HCT116 (cell line): ENCODE measurements around the gene IL17RE. TPM values are rescaled to one million over a fixed set of nuclear protein-coding genes. Genes with fewer than 3 reads are reported as not detected.

Source experiments
- ATAC-seq: fragments of 200-7000 bp; cut with Tn5 transposase; 2 replicates; pipeline ENCODE4 v1.9.1; 2020; ENCODE audit warnings: mild to moderate bottlenecking, moderate library complexity
- BruUV-seq: library from RNA; stranded (reverse); fragments of 400-500 nt; replicated peaks from 2 replicates; lab custom pipeline; 2021; lab: Mats Ljungman, UMichigan
- CTCF ChIA-PET: fragments of 300-600 bp; sonication (Branson Sonifier 250); formaldehyde crosslinking; loops from one replicate; lab custom pipeline; 2021; ENCODE audit warnings: antibody characterized with exemption; lab: Charles Lee
- POLR2A ChIA-PET: fragments of 300-600, 350-600 bp; sonication (Branson Sonifier 250); formaldehyde crosslinking; loops from one replicate; lab custom pipeline; 2021; ENCODE audit warnings: antibody characterized with exemption; lab: Charles Lee
- RAD21 ChIA-PET, 2 experiments: fragments of 300-600 bp; sonication (Branson Sonifier 250); formaldehyde crosslinking; loops; one replicate each; lab custom pipeline; 2023; ENCODE audit warnings: low total read pairs in 2 of 2; ENCODE audit not compliant: uncharacterized antibody in 2 of 2, unreplicated experiment in 2 of 2, low non-redundant PET in 1 of 2; lab: Charles Lee
- DNase-seq: peaks from one replicate; pipeline ENCODE4 v3.0.0-alpha.2; 2010; ENCODE audit warnings: low read depth, low spot score
- H2AFZ ChIP-seq: fragments of 200-600 bp; shearing (Covaris generic), sonication (generic); 2 replicates; pipeline ENCODE4 v1.6.1; 2017; ENCODE audit warnings: low read depth, mixed run types, mixed read lengths, antibody characterized with exemption, low read length; ENCODE audit not compliant: poor library complexity, severe bottlenecking
- H3K27ac ChIP-seq: 2 replicates; pipeline ENCODE4 v1.5.1; 2012; ENCODE audit warnings: low read depth, low read length
- H3K27me3 ChIP-seq: fragments of 200-600 bp; sonication (generic); 2 replicates; pipeline ENCODE4 v1.6.1; 2016; ENCODE audit warnings: mixed run types, low read length, mixed read lengths; ENCODE audit not compliant: insufficient read depth
- H3K36me3 ChIP-seq, 2 experiments: fragments of 200-500 bp in 1 of 2; fragments of 200-600 bp in 1 of 2; sonication (Bioruptor generic) in 1 of 2; sonication (generic) in 1 of 2; 2 replicates each; pipeline versions ENCODE4 v1.5.1 to v1.6.1; 2014 to 2016; ENCODE audit warnings: low read length in 2 of 2, inconsistent platforms in 1 of 2, mixed read lengths in 1 of 2, mixed run types in 1 of 2; ENCODE audit not compliant: insufficient read depth in 2 of 2, control insufficient read depth in 1 of 2
- H3K4me1 ChIP-seq, 2 experiments: fragments of 200-600 bp in 1 of 2; sonication (generic) in 1 of 2; 2 replicates each; pipeline versions ENCODE4 v1.5.1 to v1.6.1; 2012 to 2017; ENCODE audit warnings: low read length in 2 of 2, inconsistent platforms in 1 of 2, mild to moderate bottlenecking in 1 of 2, mixed read lengths in 1 of 2, mixed run types in 1 of 2, moderate library complexity in 1 of 2; ENCODE audit not compliant: insufficient read depth in 2 of 2, control insufficient read depth in 1 of 2
- H3K4me2 ChIP-seq: fragments of 200-600 bp; sonication (generic); 2 replicates; pipeline ENCODE4 v1.6.1; 2017; ENCODE audit warnings: mixed run types, low read length, mixed read lengths
- H3K4me3 ChIP-seq, 2 experiments: fragments of 200-600 bp in 1 of 2; sonication (generic) in 1 of 2; replicated peaks in 1 of 2; 2 replicates each; pipeline ENCODE4 v1.5.1; 2011 to 2016; ENCODE audit warnings: low read length in 2 of 2, control low read depth in 1 of 2, low read depth in 1 of 2, mild to moderate bottlenecking in 1 of 2, mixed read lengths in 1 of 2, mixed run types in 1 of 2
- H3K79me2 ChIP-seq: fragments of 200-600 bp; sonication (generic); 2 replicates; pipeline ENCODE4 v1.6.1; 2017; ENCODE audit warnings: mild to moderate bottlenecking, mixed run types, low read length, moderate library complexity, mixed read lengths; ENCODE audit not compliant: insufficient read depth
- H3K9ac ChIP-seq: fragments of 200-600 bp; sonication (generic); 2 replicates; pipeline ENCODE4 v1.6.1; 2016; ENCODE audit warnings: low read length, mixed read lengths
- H3K9me2 ChIP-seq: fragments of 200-600 bp; sonication (generic), shearing (Covaris generic); 2 replicates; pipeline ENCODE4 v1.6.1; 2017; ENCODE audit warnings: mixed run types, mild to moderate bottlenecking, moderate library complexity; ENCODE audit not compliant: insufficient read depth
- H3K9me3 ChIP-seq, 2 experiments: fragments of 200-500 bp in 1 of 2; fragments of 200-600 bp in 1 of 2; sonication (Bioruptor generic) in 1 of 2; sonication (generic) in 1 of 2; 2 replicates each; pipeline ENCODE4 v1.6.1; 2014 to 2017; ENCODE audit warnings: low read length in 2 of 2, mixed read lengths in 2 of 2, inconsistent platforms in 1 of 2, low read depth in 1 of 2, mild to moderate bottlenecking in 1 of 2, mixed run types in 1 of 2, moderate library complexity in 1 of 2; ENCODE audit not compliant: control insufficient read depth in 1 of 2, insufficient read depth in 1 of 2
- H4K20me1 ChIP-seq: fragments of 200-600 bp; sonication (generic), shearing (Covaris generic); 2 replicates; pipeline ENCODE4 v1.6.1; 2017; ENCODE audit warnings: mixed run types, mild to moderate bottlenecking, moderate library complexity; ENCODE audit not compliant: insufficient read depth
- CBX3 ChIP-seq: IDR thresholded peaks from 2 replicates; pipeline ENCODE4 v1.6.1; 2012; ENCODE audit warnings: low read depth
- EZH2 ChIP-seq: fragments of 200-600 bp; sonication (generic); IDR thresholded peaks from 2 replicates; pipeline ENCODE4 v1.6.1; 2017; ENCODE audit warnings: antibody characterized with exemption, mixed run types
- EZH2phosphoT487 ChIP-seq: fragments of 200-600 bp; IDR thresholded peaks from 2 replicates; pipeline ENCODE4 v1.6.1; 2018; ENCODE audit warnings: antibody characterized with exemption, borderline replicate concordance
- FOSL1 ChIP-seq: IDR thresholded peaks from 2 replicates; pipeline ENCODE4 v1.6.1; 2012; ENCODE audit warnings: low read depth
- JUND ChIP-seq: IDR thresholded peaks from 2 replicates; pipeline ENCODE4 v1.6.1; 2012
- POLR2A ChIP-seq: IDR thresholded peaks from 2 replicates; pipeline ENCODE4 v1.7.0; 2011; ENCODE audit warnings: borderline replicate concordance; ENCODE audit not compliant: insufficient read depth, insufficient read length; ENCODE audit errors: extremely low read depth
- RAD21 ChIP-seq: IDR thresholded peaks from 2 replicates; pipeline ENCODE4 v1.6.1; 2012; ENCODE audit warnings: low read depth, mild to moderate bottlenecking
- SIN3A ChIP-seq: IDR thresholded peaks from 2 replicates; pipeline ENCODE4 v1.6.1; 2012; ENCODE audit warnings: low read depth
- intact Hi-C: fragments of 100-400 bp; cut with micrococcal nuclease; formaldehyde crosslinking; loops from 2 replicates; pipeline ENCODE4 v1.10.0; 2022
- total RNA-seq: library from RNA; stranded (reverse); gene quantifications from one replicate; pipeline ENCODE4 v1.2.1, GENCODE V29; 2021; ENCODE audit not compliant: unreplicated experiment
- TF ChIP-seq, protein P1 (sequence below): IDR thresholded peaks from 2 replicates; pipeline ENCODE4 v1.6.1; 2012; ENCODE audit warnings: low read depth
- TF ChIP-seq, protein P2 (sequence below): IDR thresholded peaks from 2 replicates; pipeline ENCODE4 v1.6.1; 2012

IL17RE gene
- total RNA-seq, 1 experiment from 2014 or later, result 14.3 TPM

DNA sequence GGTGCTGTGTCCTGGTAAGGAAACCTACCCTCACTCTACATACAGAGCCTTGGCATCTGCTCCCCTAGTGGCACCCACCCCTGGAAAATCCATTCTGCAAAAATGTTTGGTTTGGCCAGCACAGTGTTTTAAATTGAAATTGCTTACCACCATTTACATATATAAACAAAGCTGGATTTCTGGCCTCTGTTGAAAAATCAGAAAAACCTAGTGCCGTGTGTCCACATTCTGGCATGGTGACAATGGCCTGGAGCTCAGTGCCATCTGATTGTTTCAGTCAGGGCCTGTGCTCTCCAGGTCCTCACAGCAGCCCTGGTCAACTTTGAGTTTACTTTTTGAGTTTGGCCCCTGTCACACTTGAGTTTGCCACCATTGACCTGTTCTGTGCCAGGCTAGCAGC, 11.4 kb downstream of the IL17RE start:
- no peak overlapping the region for H3K4me3 ChIP-seq
- no peaks in the 10 kb centered on the region for H3K9me3 ChIP-seq
- no peaks in the 10 kb centered on the region for H3K79me2 ChIP-seq
- TF ChIP-seq FOSL1 (no peak), RAD21 (no peak), SIN3A (no peak), JUND (no peak), POLR2A (no peak), EZH2phosphoT487 (no peak), CBX3 (no peak), EZH2 (no peak)
- TF ChIP-seq, protein P1, sequence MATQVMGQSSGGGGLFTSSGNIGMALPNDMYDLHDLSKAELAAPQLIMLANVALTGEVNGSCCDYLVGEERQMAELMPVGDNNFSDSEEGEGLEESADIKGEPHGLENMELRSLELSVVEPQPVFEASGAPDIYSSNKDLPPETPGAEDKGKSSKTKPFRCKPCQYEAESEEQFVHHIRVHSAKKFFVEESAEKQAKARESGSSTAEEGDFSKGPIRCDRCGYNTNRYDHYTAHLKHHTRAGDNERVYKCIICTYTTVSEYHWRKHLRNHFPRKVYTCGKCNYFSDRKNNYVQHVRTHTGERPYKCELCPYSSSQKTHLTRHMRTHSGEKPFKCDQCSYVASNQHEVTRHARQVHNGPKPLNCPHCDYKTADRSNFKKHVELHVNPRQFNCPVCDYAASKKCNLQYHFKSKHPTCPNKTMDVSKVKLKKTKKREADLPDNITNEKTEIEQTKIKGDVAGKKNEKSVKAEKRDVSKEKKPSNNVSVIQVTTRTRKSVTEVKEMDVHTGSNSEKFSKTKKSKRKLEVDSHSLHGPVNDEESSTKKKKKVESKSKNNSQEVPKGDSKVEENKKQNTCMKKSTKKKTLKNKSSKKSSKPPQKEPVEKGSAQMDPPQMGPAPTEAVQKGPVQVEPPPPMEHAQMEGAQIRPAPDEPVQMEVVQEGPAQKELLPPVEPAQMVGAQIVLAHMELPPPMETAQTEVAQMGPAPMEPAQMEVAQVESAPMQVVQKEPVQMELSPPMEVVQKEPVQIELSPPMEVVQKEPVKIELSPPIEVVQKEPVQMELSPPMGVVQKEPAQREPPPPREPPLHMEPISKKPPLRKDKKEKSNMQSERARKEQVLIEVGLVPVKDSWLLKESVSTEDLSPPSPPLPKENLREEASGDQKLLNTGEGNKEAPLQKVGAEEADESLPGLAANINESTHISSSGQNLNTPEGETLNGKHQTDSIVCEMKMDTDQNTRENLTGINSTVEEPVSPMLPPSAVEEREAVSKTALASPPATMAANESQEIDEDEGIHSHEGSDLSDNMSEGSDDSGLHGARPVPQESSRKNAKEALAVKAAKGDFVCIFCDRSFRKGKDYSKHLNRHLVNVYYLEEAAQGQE, result no peak
- TF ChIP-seq, protein P2, sequence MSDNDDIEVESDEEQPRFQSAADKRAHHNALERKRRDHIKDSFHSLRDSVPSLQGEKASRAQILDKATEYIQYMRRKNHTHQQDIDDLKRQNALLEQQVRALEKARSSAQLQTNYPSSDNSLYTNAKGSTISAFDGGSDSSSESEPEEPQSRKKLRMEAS, result no peak
- H3K9me2 ChIP-seq, result no peaks in the 10 kb centered on the region
- no peak overlapping the region for H2AFZ ChIP-seq
- DNase-seq (no peak), ATAC-seq (no peak)
- H3K27me3 ChIP-seq, result no peaks in the 10 kb centered on the region
- peaks cover 6 to 18% of the 10 kb centered on the region in 2 experiments; a peak in 3 of 4 replicates for H3K4me1 ChIP-seq
- intact Hi-C loops, result no loop called here
- H3K36me3 ChIP-seq, result no peaks in the 10 kb centered on the region; a peak in 1 of 4 replicates
- no TSS peak for BruUV-seq
- CTCF ChIA-PET, result no interaction called here
- H3K4me2 ChIP-seq, result no peak overlapping the region
- RAD21 ChIA-PET, result no interaction called here
- H4K20me1 ChIP-seq, result no peaks in the 10 kb centered on the region
- no peak overlapping the region for H3K27ac ChIP-seq
- no peak overlapping the region for H3K9ac ChIP-seq
- POLR2A ChIA-PET, result no interaction called here
